Measurements from ENCODE around the gene LRP1B.
"Not testable (repeated sequence)": the region's sequence is repeated elsewhere in the genome, so short reads cannot be mapped to it uniquely, and the experiment has no call there.

Gene LRP1B

GRCh38 chr2:140577453-140577852, 1553.4 kb downstream of the LRP1B start:
- DNase-seq: no peak

GRCh38 chr2:140567734-140568133, 1563.1 kb downstream of the LRP1B start:
- DNase-seq: no peak

- no peak for DNase-seq
These were observed 1565.1 kb downstream of the LRP1B start for GRCh38 chr2:140565756-140566155.

- DNase-seq: no peak
These were observed 1575.1 kb downstream of the LRP1B start for GRCh38 chr2:140555701-140556100.

GRCh38 chr2:140552634-140553033, 1578.2 kb downstream of the LRP1B start:
- DNase-seq: no peak

GRCh38 chr2:140551287-140551686, 1579.5 kb downstream of the LRP1B start:
- no peak for DNase-seq

GRCh38 chr2:140550821-140551220, 1580.0 kb downstream of the LRP1B start:
- no peak for DNase-seq

GRCh38 chr2:140544769-140545168, 1586.0 kb downstream of the LRP1B start:
- not testable (repeated sequence) for DNase-seq

GRCh38 chr2:140542627-140543026, 1588.2 kb downstream of the LRP1B start:
- no peak for DNase-seq

- DNase-seq: no peak
These were observed 1591.5 kb downstream of the LRP1B start for GRCh38 chr2:140539242-140539875.

GRCh38 chr2:140529706-140530105, 1601.1 kb downstream of the LRP1B start:
- DNase-seq: no peak

GRCh38 chr2:140528982-140529381, 1601.8 kb downstream of the LRP1B start:
- no peak for DNase-seq

- DNase-seq: no peak
These were observed 1604.2 kb downstream of the LRP1B start for GRCh38 chr2:140526575-140526974.

- no peak for DNase-seq
These were observed 1618.7 kb downstream of the LRP1B start for GRCh38 chr2:140512106-140512505.

- no peak for DNase-seq
These were observed 1621.1 kb downstream of the LRP1B start for GRCh38 chr2:140509765-140510164.

- DNase-seq: no peak
These were observed 1622.1 kb downstream of the LRP1B start for GRCh38 chr2:140508756-140509155.

GRCh38 chr2:140506606-140507005, 1624.2 kb downstream of the LRP1B start:
- no peak for DNase-seq

GRCh38 chr2:140504601-140505000, 1626.2 kb downstream of the LRP1B start:
- no peak for DNase-seq

- no peak for DNase-seq
These were observed 1627.7 kb downstream of the LRP1B start for GRCh38 chr2:140502951-140503630.

GRCh38 chr2:140498360-140498759, 1632.5 kb downstream of the LRP1B start:
- no peak for DNase-seq

GRCh38 chr2:140496714-140497113, 1634.1 kb downstream of the LRP1B start:
- DNase-seq: no peak

- DNase-seq: no peak
These were observed 1638.9 kb downstream of the LRP1B start for GRCh38 chr2:140491876-140492275.

GRCh38 chr2:140489193-140489592, 1641.6 kb downstream of the LRP1B start:
- no peak for DNase-seq

- no peak for DNase-seq
These were observed 1649.7 kb downstream of the LRP1B start for GRCh38 chr2:140481136-140481535.

GRCh38 chr2:140473851-140474250, 1657.0 kb downstream of the LRP1B start:
- no peak for DNase-seq
